Erythroblast (primary cell): ENCODE measurements around the gene FAM81A.

Experiments used
- GATA1 ChIP-seq: IDR thresholded peaks from 2 replicates; pipeline ENCODE4 v1.6.1; 2011; ENCODE audit warnings: low read depth, mild to moderate bottlenecking, control low read depth, low read length, moderate library complexity
- POLR2A ChIP-seq: IDR thresholded peaks from 2 replicates; pipeline ENCODE4 v1.6.1; 2011; ENCODE audit warnings: mild to moderate bottlenecking, low read length

- TF ChIP-seq POLR2A (no peak), GATA1 (no peak)
Measured at GRCh38 chr15:59437142-59437816, 707 bp upstream of the FAM81A start.
